Fibroblast of gingiva (primary cell): ENCODE measurements around the gene NUDT22.
A peak's percentile ranks its signal among the peaks of the same experiment; 100 is the strongest.
"Not testable (repeated sequence)": the region's sequence is repeated elsewhere in the genome, so short reads cannot be mapped to it uniquely, and the experiment has no call there.

ENCODE experiments used
- DNase-seq: peaks from one replicate; pipeline ENCODE4 v3.0.0-alpha.2; 2011; ENCODE audit warnings: low read depth

Gene NUDT22

DNA sequence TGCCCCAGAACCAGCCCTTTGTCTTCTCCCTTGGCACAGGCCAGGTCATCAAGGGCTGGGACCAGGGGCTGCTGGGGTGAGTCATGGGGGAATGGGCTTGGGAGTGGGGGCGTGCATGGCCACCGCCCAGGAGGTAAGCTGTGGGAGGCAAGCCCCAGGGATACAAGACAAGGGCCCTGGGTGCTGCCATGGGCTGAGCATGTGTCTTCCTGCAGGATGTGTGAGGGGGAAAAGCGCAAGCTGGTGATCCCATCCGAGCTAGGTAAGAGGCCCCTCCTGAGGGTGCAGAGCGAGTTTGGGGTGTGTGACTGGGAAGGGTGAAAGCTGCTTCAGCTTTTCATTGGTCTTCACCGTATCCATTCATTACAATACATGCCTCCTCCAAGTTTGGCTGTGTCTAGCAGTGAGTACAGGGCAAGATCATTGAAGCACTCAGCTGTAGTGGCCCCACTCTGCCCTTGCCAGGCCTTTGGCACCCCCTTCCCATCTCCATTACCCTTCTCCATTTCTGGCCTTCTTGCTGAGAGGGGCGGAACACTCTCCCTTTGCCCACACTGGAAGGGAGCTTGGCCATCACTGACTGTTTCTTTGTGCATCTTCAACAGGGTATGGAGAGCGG is 17.3 kb downstream of the NUDT22 start:
- DNase-seq, result no peak

DNA sequence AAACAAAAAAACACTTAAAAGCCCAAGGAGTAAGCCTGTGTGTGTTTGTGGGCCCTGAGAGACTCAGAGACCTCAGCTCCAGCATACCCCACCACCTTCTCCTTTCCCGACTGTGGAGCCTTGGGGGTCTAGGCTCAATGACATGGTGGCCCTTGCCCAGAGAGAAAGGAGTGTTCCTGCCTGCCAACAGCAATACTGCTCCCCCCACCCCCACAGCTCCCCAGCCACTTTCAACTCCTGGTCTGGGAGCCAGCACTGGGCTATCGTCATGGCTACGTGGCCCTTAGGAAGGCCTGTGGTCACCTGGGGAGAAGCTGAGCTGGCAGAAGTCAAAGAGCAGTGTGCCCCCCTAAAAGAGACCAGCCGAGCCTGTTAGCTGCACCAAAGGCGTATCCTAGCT is 18.0 kb downstream of the NUDT22 start:
- no peak for DNase-seq

DNA sequence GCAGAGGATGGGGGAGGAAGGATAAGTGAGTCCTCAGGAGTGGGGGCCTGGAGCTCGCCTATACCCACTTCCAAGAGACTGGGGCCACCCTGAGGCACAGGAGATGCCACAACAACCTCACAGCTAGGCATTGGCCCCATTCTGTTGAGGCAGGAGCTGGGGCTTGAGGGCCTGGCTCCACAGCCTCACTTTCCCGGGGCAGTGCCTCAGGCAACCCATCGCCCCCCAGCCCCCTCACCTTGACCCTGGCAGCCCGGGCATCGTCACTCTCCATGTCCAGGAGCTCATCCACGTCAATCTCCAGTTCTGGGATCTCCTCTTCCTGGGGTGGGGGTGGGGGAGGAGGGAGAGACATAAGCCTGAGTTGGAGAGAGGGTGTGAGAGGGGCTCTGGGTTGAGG is 18.9 kb downstream of the NUDT22 start:
- DNase-seq, result no peak

DNA sequence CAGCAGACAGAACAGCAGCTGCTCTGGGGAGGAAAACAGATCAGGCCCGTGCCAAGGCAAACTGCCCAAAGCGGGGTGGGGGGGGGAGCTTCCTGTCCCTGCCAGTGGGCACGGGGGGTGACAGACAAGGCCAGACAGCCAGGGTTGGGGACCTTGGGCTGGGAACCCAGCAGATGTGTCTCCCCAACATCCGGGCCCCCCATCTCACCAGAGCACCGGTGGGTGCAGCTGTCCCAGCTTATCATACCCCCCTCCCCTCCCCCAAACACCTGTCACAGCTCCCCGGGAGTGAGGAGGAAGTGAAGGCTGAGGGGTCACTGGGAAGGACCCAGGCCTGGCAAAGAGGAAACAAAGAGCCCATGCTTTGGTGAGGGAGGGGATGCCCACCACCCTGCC is 19.3 kb downstream of the NUDT22 start:
- DNase-seq, result no peak

DNA sequence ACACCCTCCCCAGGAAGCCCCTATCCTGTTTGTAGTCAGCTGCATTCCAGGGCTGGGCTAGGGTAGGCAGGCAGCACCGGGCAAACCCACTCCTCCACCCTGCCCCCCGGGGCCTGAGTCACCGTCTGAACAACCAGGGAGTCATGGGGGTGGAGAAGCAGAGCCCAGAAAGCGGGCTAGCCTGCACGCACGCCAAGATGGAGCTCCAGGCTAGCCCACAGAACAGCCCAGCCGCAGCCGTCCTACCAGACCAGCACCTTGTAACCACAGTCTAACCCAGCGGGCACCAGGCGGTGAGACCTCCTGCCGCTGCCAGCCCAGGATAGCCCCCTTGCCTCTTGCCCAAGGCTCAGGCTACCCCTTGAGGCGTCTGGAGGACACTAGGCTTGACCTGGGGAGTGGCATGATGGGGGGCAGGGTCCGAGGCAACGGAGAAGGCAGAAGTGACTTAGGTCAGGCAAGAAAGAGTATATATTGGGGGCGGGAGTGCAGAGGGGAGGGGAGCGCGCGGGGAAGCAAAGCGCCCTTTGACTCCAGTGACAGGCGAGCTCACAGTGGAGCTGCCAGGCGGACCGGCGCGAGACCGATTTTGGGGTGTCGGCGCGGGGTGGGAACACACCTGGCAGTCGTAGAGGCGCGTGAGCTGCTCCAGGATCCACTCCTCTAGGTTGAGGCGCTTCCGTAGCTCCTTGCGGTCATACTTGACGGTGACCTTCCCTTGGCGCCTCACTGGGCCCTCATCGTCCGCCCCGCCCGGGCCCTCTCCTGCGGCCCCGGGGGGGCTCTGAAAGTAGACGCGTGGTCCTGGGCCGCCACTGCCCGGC is 19.9 kb downstream of the NUDT22 start:
- DNase-seq, result peak; percentile 83

DNA sequence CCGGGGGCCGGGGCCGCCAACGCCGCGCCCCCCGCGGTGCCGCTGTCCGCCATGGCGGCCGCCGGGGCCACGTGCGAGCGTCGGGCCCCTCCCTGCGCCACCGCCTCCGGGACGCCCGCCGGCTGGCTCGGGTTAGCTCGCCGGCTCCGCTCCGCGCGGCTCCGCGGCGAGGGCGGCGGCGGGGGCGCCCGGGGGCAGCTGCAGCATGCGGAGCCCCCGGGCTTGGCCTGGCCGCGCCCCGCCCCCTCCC is 20.5 kb downstream of the NUDT22 start:
- DNase-seq, result not testable (repeated sequence)

DNA sequence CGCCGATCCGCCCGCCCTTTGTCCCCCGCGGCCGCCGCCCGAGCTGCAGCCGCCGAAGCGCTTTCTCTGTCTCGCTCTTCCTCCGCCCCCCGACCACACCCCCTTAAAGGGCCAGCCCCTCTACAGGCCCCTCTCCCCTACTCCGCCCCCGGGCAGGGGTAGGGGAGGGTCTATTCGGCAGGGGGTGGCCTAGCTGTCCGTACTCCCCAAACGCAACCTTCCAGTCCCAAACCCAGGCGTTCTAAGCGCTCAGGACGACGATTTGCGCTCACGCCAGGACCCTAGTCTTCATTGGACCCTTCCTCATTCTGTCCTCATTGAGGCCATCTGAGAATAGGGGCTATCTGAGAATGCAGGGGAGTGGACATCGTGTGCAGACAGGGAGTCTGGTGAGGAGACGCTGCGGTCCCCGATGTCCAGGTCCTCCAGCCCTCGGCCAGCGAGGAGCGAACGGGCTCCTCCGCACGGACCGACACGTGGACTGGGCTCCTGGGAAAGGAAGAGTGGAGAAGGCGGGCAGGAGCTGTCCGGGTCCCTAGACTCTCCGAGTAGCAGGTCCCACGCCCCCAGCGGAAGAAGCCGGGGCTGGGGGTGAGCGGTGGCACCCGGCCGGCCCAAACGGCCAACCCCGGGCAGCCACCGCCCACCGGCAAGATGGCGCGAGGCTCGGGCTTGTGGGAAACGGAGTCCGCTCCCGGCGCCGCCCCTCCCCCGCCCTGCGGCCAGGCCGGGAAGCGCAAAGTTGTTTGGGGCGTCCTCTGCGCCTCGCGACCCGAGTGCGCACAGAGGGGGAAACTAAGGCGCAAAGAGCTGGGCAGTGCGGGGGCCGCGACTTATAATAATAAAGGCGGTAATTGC is 21.0 kb downstream of the NUDT22 start, which contains the start of gene PPP1R14B:
Gene PPP1R14B (minus strand): TSS at position 73 of the 858 bp plus-strand sequence. CDS start 270 bp downstream, outside the sequence.
- peak; percentile 84 for DNase-seq

DNA sequence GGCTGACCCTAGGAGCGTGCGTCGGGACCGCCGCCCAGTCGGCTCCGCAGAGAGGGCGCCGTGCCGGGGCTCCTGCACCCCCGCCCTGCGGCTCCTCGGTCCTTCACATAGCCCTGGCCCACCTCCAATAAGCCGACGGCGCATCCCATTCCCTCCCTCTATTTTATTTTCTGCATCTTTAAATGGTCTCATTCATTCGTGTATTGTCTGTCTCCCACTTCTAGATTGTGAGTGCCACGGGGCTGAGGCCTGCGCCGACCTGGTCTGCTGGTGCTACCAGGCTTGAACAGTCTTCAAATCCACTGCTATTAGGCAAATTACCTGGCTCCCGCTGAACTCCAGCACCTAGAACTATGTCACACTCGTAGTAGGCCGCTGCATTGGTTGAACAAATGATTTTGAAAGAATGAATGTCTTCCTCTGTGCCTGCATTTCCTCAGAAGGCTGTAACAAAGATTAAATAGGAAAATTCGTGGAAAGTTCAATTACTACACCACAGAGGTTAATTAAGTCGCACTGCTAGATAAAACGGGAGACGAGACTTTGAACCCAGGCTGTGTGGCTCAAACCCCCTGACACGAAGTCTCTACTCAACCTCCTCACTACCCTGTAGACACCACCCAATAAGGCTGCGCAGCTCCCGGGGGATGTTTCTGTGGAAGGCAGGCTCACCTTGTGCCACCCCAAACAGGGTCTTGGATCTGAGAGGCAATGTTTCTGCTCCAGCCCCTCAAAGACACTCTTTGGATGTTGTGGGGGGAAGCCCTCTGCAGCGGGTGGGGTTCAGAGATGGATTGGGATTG is 21.9 kb downstream of the NUDT22 start:
- DNase-seq, result no peak

DNA sequence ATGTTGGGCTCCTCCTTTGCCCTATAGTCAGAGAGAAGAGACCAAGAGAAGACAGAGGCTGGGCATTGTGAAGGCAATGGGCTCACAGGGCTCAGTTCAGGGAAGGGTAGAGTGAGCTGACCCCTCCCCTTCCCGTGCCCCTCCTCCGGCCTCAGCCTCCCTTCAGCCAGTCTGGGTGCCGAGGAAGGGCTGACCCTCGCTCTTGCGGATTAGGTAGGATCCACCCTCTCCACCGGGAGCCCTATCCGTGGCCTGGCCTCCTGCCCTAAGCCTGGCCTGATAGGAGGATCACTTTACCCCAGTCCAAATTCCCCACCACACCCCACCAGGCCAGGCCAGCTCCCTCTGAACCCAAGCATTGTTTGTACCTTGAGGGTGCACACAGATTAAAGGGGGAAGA is 22.5 kb downstream of the NUDT22 start:
- DNase-seq, result no peak

DNA sequence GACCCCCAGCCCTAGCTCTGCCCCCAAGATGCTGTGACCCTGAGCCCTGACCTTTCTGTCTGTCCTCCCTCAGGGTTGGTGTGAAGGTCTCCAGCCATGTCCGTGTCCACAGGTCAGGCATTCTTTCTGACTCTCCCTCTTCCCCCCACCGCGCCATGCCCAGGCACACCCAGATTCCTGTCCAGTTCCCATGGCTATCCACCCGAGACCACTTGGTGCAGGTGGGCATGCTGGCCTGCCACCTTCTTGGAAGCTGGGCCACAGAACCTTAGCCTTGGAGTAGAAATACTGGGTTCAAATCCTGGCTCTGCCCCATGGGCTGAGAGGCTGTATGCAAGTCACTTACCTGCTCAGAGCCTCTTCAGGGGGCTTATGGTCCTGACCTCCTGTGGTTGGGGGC is 23.0 kb downstream of the NUDT22 start:
- no peak for DNase-seq

DNA sequence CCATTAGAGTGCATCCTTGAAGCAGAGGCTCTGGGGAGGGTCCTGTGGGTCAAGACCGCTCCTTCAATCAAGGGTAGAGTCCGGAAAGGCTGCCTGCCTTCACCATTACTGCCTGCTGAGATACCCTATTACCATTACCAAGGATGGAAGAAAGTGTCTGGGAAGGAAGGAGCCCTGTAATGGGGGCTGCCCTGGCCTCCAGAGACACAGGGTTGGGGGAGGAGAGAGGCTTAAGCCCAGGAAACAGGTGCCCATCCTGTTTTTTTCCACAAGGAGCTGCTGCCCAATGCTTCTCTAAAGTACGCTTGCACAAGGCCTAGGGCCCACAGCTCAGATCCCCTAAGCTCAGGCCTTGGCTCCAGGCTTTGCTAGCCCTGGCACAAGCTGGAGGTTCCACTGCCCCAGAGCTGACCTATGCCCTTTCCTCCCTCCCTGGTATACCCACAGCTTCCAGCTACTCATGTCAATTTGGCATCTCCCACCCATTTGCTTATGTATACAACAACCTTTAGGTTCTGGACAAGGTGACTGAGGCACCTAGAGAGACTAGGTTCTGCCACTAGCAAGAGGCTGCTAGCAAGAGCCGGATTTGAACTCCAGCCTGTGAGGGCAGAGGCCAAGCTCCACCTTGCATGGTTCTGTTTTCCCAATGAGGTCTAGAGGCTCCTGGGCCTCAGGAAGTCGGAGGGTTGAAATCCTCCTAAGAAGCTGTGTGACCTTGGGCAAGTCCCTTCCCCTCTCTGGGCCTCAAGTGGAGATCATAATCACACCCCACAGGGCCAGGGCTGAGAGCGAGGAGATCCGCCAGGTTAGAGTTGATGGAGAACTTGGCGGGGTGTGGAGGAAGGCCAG is 23.7 kb downstream of the NUDT22 start:
- DNase-seq, result no peak

DNA sequence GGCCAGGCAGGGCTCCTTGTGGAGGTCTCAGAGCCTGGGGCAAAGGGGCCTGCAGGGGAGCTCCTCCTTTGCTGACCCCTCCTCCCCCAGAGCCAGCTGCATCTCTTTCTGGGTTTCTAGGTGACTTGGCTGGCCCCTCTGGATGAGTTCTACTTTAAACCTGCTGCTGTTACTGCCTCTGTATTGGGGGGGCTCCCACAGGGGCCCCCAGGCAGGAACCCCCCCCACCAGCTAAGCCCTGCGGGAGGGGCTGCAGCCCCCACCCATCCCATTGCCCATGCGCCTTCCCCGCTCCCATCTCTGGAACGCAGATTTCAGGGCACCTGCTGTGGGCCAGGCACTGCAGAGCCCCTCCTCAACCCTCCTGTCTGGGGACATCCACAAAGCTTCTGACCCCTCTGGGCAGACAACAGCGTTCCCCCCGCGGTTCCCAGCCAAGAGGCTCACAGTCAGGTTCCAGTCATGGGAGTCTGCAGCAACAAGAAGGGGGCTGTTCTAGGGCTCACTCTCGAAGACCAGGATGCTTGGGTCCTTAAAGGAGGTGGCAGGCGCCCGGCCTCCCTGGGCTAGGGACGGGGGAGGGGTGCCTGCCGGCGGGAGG is 24.4 kb downstream of the NUDT22 start:
- no peak for DNase-seq

DNA sequence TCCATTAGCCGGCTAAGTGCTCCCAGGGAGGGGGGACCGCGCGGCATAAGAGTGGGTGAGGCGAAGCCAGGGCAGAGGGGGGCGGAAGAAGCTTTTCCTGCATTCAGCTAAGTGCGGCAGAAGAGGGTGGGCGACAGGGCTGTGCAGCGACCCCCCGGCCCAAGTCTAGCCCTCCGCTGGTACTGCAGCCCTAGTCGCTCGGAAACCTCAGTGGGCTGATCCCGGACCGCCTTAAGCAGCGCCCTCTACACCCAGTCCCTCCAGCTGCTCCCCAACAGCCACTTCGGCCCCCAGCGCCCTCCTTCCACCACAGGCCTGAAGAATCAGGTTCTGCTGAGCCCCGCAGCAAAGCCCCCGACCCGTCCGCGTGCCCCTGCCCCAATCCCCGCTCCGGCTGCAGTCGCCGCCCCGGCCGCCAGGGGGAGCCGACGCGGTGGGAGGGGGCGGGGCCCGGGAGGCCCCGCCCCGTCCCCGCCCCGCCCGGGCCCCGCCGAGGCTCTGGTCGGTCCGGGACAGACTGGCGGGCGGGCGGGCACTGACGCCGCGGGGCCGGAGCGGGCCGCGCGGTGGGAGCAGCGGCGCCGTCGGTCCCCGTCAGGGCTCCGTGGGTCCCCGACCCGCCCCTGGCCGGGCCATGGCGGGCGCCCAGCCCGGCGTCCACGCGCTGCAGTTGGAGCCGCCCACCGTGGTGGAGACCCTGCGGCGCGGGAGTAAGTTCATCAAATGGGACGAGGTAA is 25.1 kb downstream of the NUDT22 start, which contains the start of gene PLCB3:
Gene PLCB3 (plus strand): TSS at position 515 of the 737 bp plus-strand sequence. CDS start 120 bp downstream, at position 635.
- DNase-seq, result peak; percentile 27

DNA sequence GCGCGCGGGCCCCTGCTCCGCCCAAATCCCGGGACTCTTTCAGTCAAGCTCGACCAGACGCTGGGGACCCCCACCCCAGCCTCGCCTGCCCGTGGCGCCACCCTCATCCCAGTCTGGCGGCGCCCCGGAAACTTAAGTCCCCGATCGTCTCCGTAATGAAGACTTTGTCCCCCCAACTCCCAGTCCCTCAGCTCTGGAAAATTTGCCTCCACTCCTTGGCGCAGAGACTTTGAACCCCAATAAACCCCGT is 25.6 kb downstream of the NUDT22 start:
- no peak for DNase-seq

DNA sequence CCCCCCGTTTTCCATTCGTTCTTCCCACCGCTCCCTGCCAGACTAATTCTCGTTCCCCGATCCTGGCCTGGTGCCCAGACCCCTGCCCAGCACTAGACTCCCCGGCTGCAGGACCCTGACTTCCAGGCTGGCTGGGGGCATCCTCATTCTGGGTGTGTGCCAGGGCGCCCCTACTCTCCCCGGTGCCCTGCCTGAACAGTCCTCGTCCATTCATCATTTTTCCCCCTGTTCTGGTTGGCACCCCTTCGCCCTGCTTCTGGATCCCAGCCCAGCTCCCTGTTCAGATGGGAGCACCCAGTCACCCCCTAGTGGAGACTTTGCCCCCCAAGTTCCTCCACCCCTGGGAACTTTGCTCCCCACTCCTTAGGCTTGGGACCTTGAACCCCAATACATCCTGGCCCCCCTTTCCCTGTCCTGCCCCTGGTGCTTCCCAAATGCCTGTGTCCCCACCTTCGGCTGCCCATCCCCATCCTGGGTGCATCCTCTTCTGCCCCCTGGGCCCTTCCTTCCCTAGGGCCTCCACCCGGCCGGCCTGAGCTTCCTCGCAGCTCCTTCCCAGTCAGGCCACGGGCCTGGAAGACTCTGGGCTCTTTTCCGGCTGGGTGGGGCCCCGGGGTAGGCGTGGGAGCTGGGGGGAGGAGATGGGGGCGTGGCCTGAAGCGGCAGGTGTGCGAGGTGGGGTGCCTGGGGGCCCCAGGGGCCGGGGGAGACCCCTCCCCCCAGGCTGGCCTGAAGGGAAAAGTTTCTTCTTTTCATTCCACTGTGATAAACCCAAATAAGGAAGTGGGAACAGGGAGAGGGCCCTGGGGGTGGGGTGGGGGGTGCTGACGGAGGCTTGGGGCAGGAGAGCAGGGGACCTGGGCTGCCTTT is 26.2 kb downstream of the NUDT22 start:
- DNase-seq, result peak; percentile 27

DNA sequence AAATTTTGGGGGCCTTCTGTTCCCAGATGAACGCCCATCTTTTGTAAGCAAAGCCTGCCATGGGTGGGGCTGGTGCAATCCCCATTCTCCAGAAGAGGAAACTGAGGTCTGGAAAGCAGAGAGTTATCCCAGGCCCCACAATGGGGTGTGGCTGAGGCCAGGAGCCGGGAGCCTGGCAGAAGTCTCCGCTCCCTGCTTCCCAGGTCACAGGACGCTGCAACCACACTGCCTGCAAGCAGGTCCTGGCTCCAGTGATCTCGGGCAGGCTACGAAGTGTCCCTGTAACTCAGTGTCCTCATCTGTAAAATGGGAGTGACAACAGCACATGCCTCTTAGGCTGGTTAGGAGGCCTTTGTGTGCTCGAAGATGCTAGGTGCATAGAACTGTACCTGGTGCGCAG is 27.0 kb downstream of the NUDT22 start:
- DNase-seq, result no peak

DNA sequence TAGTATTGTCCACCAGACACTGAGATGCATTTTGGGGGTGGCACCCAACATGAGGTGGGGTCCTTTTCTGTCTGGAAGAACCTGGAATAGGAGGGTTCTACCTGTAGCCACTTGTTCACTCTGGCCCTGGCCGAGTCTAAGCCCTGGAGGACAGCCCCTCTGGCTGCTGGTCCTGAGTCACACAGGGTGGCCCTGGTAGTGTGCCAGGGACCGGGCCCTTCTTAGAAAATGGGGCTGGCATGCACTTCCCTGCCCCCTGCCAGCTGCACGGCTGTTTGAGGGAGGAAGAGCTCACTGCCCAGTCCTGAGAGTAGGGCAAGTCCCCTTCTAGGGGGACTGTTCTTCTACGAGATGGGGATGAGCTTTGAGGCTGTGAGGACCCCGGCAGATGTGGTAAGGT is 27.4 kb downstream of the NUDT22 start:
- DNase-seq, result no peak

DNA sequence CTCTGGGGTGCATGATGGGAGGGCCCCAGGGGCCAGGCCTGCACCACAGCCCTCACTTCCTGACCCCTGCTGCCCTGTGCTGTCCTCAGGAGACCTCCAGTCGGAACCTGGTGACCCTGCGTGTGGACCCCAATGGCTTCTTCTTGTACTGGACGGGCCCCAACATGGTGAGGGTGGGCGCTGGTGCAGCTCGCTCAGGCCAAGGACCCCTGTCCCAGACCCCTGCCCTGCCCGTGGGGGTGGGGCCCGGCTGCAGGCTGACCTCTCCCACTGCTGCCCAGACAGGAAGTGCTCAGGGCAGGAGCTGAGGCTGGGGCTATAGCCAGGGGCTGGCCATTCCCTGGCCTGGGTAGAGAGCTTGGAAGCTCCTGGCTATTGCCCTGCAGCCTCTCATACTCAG is 28.3 kb downstream of the NUDT22 start:
- DNase-seq, result no peak
